Activated CD8-positive, alpha-beta memory T cell treated with anti-CD3 and anti-CD28 coated beads, Interleukin-2, amount 50 U/mL, for 1 hour (primary cell): ENCODE measurements around the gene WDR20.

Experiments
- DNase-seq: peaks from one replicate; pipeline ENCODE4 v3.0.0-alpha.2; 2020; ENCODE audit errors: extremely low read depth

The WDR20 gene

GRCh38 chr14:102219316-102219715 lies 79.6 kb downstream of the WDR20 start:
- no peak for DNase-seq

GRCh38 chr14:102220031-102220430 lies 80.3 kb downstream of the WDR20 start:
- DNase-seq, result no peak

GRCh38 chr14:102221026-102221425 lies 81.3 kb downstream of the WDR20 start:
- no peak for DNase-seq

- DNase-seq, result no peak
Measured at GRCh38 chr14:102222009-102222575, 82.4 kb downstream of the WDR20 start.

- no peak for DNase-seq
Measured at GRCh38 chr14:102222751-102223150, 83.1 kb downstream of the WDR20 start.

GRCh38 chr14:102223682-102224081 lies 84.0 kb downstream of the WDR20 start:
- no peak for DNase-seq

- no peak for DNase-seq
Measured at GRCh38 chr14:102225386-102225785, 85.7 kb downstream of the WDR20 start.

GRCh38 chr14:102225936-102226335 lies 86.2 kb downstream of the WDR20 start:
- DNase-seq, result no peak

- DNase-seq, result no peak
Measured at GRCh38 chr14:102226356-102227125, 86.8 kb downstream of the WDR20 start.

- DNase-seq, result no peak
Measured at GRCh38 chr14:102227184-102227964, 87.7 kb downstream of the WDR20 start.

- no peak for DNase-seq
Measured at GRCh38 chr14:102229071-102229738, 89.5 kb downstream of the WDR20 start.

GRCh38 chr14:102229739-102230092 lies 90.0 kb downstream of the WDR20 start:
- no peak for DNase-seq

- DNase-seq, result no peak
Measured at GRCh38 chr14:102230481-102231210, 90.9 kb downstream of the WDR20 start.

GRCh38 chr14:102231476-102232347 lies 92.0 kb downstream of the WDR20 start:
- DNase-seq, result no peak

- no peak for DNase-seq
Measured at GRCh38 chr14:102232348-102232625, 92.6 kb downstream of the WDR20 start.

- DNase-seq, result no peak
Measured at GRCh38 chr14:102233081-102233480, 93.4 kb downstream of the WDR20 start.

- DNase-seq, result no peak
Measured at GRCh38 chr14:102234331-102235264, 94.9 kb downstream of the WDR20 start.

- DNase-seq, result peak; percentile 25
Measured at GRCh38 chr14:102235275-102235897, 95.7 kb downstream of the WDR20 start.

- no peak for DNase-seq
Measured at GRCh38 chr14:102236026-102236425, 96.3 kb downstream of the WDR20 start.
